Loucy (cell line): ENCODE results near the gene GNAT2.

Experiments used
- H2AFZ ChIP-seq: fragments of 200-600 bp; sonication (generic); 2 replicates; pipeline ENCODE4 v1.6.0; 2016; ENCODE audit warnings: antibody characterized with exemption, mild to moderate bottlenecking, low read length, moderate library complexity
- H3F3A ChIP-seq: fragments of 200-600 bp; 2 replicates; pipeline ENCODE4 v1.6.0; 2016; ENCODE audit warnings: antibody characterized with exemption, low read depth, mild to moderate bottlenecking
- H3K27me3 ChIP-seq: fragments of 200-600 bp; sonication (generic); 2 replicates; pipeline ENCODE4 v1.6.1; 2014; ENCODE audit warnings: low read length, mild to moderate bottlenecking; ENCODE audit not compliant: insufficient read depth, poor library complexity, severe bottlenecking
- H3K36me3 ChIP-seq: fragments of 200-600 bp; sonication (generic); 2 replicates; pipeline ENCODE4 v1.6.1; 2016; ENCODE audit warnings: low read length; ENCODE audit not compliant: insufficient read depth
- H3K4me1 ChIP-seq: fragments of 200-600 bp; sonication (generic); 2 replicates; pipeline ENCODE4 v1.5.1; 2014; ENCODE audit warnings: low read length, mild to moderate bottlenecking; ENCODE audit not compliant: insufficient read depth, poor library complexity, severe bottlenecking
- H3K4me2 ChIP-seq: fragments of 200-600 bp; sonication (generic); 2 replicates; pipeline ENCODE4 v1.6.0; 2014; ENCODE audit warnings: antibody characterized with exemption, low read length, low read depth, mild to moderate bottlenecking; ENCODE audit not compliant: poor library complexity, severe bottlenecking
- H3K4me3 ChIP-seq: fragments of 200-600 bp; sonication (generic); 2 replicates; pipeline ENCODE4 v1.5.1; 2014; ENCODE audit warnings: low read length, mild to moderate bottlenecking, mixed read lengths; ENCODE audit not compliant: poor library complexity, severe bottlenecking
- H3K79me2 ChIP-seq: fragments of 200-600 bp; sonication (generic); 2 replicates; pipeline ENCODE4 v1.6.1; 2014; ENCODE audit warnings: low read length; ENCODE audit not compliant: insufficient read depth
- H3K9ac ChIP-seq: fragments of 200-600 bp; sonication (generic); 2 replicates; pipeline ENCODE4 v1.6.0; 2014; ENCODE audit warnings: mild to moderate bottlenecking, low read depth, low read length, moderate library complexity; ENCODE audit not compliant: poor library complexity, severe bottlenecking
- H3K9me2 ChIP-seq: fragments of 200-600 bp; sonication (generic); replicated peaks from 2 replicates; pipeline ENCODE4 v1.6.1; 2016; ENCODE audit warnings: low read depth, low read length, mixed read lengths
- H3K9me3 ChIP-seq: fragments of 200-600 bp; sonication (generic); 2 replicates; pipeline ENCODE4 v1.6.1; 2014; ENCODE audit warnings: mild to moderate bottlenecking, antibody characterized with exemption, low read length, low read depth; ENCODE audit not compliant: insufficient read depth
- H4K20me1 ChIP-seq: fragments of 200-600 bp; sonication (generic); 2 replicates; pipeline ENCODE4 v1.6.0; 2014; ENCODE audit warnings: antibody characterized with exemption, low read length, mild to moderate bottlenecking; ENCODE audit not compliant: insufficient read depth, poor library complexity, severe bottlenecking
- CTCF ChIP-seq: fragments of 200-600 bp; sonication (generic); conservative IDR thresholded peaks from 2 replicates; pipeline ENCODE4 v1.5.1; 2014; ENCODE audit warnings: mild to moderate bottlenecking, antibody characterized with exemption, low read length
- EZH2phosphoT487 ChIP-seq: fragments of 200-600 bp; IDR thresholded peaks from 2 replicates; pipeline ENCODE4 v1.6.1; 2018; ENCODE audit warnings: antibody characterized with exemption, mild to moderate bottlenecking, moderate library complexity, borderline replicate concordance

The GNAT2 gene

DNA sequence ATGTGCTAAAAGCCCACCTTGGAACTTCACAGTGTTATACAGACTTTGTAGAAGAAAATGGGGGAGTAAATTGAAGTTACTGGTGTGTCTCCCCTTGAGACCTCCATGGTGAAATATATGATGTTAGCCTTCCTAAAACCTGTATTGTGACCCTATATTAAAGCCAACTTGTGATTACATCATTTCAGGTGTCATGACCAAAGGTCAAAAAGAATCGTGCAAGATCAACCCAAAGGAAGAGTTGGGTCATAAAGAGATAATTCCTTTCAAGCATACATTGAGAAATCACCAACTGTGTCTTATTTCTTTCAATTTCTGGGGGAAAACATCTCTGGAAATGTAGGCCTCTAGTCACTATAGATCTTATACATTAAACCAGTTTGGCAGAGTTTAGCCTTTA, 34.6 kb downstream of the GNAT2 start:
- no peak overlapping the region for H3K9ac ChIP-seq
- H3K36me3 ChIP-seq, result peaks cover 91% of the 10 kb centered on the region
- H3K9me2 ChIP-seq, result no peaks in the 10 kb centered on the region
- no peak overlapping the region for H3K4me3 ChIP-seq
- H3K27me3 ChIP-seq, result no peaks in the 10 kb centered on the region
- H4K20me1 ChIP-seq, result no peaks in the 10 kb centered on the region
- TF ChIP-seq CTCF, result no peak
- no peak for TF ChIP-seq EZH2phosphoT487
- no peaks in the 10 kb centered on the region for H3F3A ChIP-seq
- H3K4me1 ChIP-seq, result no peaks in the 10 kb centered on the region
- H3K9me3 ChIP-seq, result no peaks in the 10 kb centered on the region
- H3K79me2 ChIP-seq, result no peaks in the 10 kb centered on the region
- no peak overlapping the region for H2AFZ ChIP-seq
- H3K4me2 ChIP-seq, result no peak overlapping the region

- H3K4me1 ChIP-seq, result no peaks in the 10 kb centered on the region
- H3K79me2 ChIP-seq, result no peaks in the 10 kb centered on the region; the same call in 1 of the 2 replicates
- H4K20me1 ChIP-seq, result no peaks in the 10 kb centered on the region
- no peaks in the 10 kb centered on the region for H3F3A ChIP-seq
- H3K9me2 ChIP-seq, result no peaks in the 10 kb centered on the region
- H3K27me3 ChIP-seq, result no peaks in the 10 kb centered on the region
- H2AFZ ChIP-seq, result no peak overlapping the region
- H3K9me3 ChIP-seq, result no peaks in the 10 kb centered on the region
- no peak overlapping the region for H3K9ac ChIP-seq
- peaks cover 86% of the 10 kb centered on the region for H3K36me3 ChIP-seq
- no peak overlapping the region for H3K4me2 ChIP-seq
- TF ChIP-seq EZH2phosphoT487 (no peak), CTCF (no peak)
- no peak overlapping the region for H3K4me3 ChIP-seq
Observed at GRCh38 chr1:109582021-109582420, 37.4 kb downstream of the GNAT2 start.

- H3K9ac ChIP-seq, result no peak overlapping the region
- no peaks in the 10 kb centered on the region for H3K4me1 ChIP-seq
- H3K4me2 ChIP-seq, result no peak overlapping the region
- no peak overlapping the region for H3K4me3 ChIP-seq
- H4K20me1 ChIP-seq, result no peaks in the 10 kb centered on the region
- H3K36me3 ChIP-seq, result peaks cover 77% of the 10 kb centered on the region
- no peaks in the 10 kb centered on the region for H3F3A ChIP-seq
- peaks cover 8% of the 10 kb centered on the region; the same call in 1 of the 2 replicates for H3K79me2 ChIP-seq
- H2AFZ ChIP-seq, result no peak overlapping the region
- no peaks in the 10 kb centered on the region for H3K9me2 ChIP-seq
- no peaks in the 10 kb centered on the region for H3K9me3 ChIP-seq
- no peaks in the 10 kb centered on the region for H3K27me3 ChIP-seq
- TF ChIP-seq EZH2phosphoT487 (no peak), CTCF (no peak)
Observed at GRCh38 chr1:109579491-109579890, 39.9 kb downstream of the GNAT2 start.
